Skin of body (tissue), 2 donors: ENCODE results near the gene MSGN1. TPM values are rescaled to one million over a fixed set of nuclear protein-coding genes. Genes with fewer than 3 reads are reported as not detected.
A peak's percentile ranks its signal among the peaks of the same experiment; 100 is the strongest.
"Not testable (repeated sequence)": the region's sequence is repeated elsewhere in the genome, so short reads cannot be mapped to it uniquely, and the experiment has no call there.

Source experiments
- DNase-seq: peaks from one replicate; lab custom pipeline; 2025; lab: John Stamatoyannopoulos, UW
- total RNA-seq: library from RNA; depleted of rRNA; stranded (reverse); fragments of >200 nt; gene quantifications from one replicate; pipeline ENCODE4 v1.2.3, GENCODE V29; 2014

The MSGN1 gene
- total RNA-seq, 1 donor from 2014 or later: not detected

GRCh38 chr2:17805166-17805565, 11.1 kb upstream of the MSGN1 start:
- DNase-seq: no peak

DNA sequence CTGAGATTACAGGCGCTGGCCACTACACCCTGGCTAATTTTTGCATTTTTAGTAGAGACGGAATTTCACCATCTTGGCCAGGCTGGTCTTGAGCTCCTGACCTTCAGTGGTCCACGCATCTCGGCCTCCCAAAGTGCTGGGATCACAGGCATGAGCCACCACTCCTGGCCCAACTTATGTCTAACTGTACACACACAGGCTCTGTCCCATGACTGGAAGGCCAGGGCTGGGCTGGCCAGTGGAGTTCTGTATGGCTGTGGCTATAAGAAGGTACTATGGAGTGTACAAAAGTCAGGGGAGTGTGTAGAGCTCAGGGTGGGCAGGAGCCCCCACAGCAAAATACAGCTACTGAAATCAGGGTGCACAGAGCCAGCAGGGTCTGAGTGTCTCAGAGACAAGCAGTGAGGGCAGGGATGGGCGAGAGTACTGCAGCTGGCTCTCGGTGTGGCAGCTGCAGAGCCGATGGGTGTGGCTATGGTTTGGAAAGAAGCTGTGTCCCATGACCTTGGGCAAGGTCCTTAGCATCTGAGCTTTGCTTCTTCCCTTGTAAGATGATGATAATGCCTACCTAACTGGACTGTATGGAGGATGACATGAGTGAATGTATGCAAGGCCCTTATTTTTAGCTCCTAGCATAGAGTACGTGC, 10.4 kb upstream of the MSGN1 start:
- no peak for DNase-seq

DNA sequence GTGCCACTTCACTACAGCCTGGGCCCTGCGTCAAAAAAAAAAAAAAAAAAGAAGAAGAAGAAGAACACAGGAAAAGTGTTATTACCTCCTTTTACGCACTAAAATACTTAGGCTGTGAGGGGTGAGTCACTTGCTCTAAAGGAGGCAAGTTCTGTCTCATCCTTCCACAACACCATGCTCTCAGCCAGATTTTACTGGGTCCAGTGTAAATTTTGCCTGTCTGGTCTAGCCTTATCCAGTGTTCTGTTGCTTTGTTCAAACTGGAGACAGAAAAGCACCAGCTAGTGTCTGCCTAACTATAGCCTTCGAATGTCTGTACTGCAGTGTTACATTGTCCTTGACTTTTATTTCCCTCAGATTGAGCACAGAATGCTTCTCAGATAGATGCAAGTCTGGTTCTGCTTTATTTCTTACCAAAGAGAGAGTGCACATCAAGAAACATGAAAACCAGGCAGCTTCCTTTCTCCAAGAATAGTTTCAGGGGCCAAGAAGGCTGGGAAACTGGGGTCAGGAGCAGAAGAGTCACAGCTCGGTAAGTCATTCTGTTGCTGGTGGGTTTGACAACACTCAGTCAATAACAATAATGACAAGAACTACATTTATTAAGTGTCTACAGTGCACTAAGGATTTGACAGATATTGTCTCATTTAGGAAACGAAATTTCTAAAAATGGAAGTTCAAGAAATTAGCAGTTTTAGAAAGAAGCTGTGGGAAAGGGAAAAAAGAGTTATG, 3.1 kb upstream of the MSGN1 start:
- no peak for DNase-seq

- DNase-seq: peak; percentile 54
These were observed 2.4 kb upstream of the MSGN1 start for GRCh38 chr2:17813742-17814473.

GRCh38 chr2:17814601-17815000, 1.7 kb upstream of the MSGN1 start:
- no peak for DNase-seq

DNA sequence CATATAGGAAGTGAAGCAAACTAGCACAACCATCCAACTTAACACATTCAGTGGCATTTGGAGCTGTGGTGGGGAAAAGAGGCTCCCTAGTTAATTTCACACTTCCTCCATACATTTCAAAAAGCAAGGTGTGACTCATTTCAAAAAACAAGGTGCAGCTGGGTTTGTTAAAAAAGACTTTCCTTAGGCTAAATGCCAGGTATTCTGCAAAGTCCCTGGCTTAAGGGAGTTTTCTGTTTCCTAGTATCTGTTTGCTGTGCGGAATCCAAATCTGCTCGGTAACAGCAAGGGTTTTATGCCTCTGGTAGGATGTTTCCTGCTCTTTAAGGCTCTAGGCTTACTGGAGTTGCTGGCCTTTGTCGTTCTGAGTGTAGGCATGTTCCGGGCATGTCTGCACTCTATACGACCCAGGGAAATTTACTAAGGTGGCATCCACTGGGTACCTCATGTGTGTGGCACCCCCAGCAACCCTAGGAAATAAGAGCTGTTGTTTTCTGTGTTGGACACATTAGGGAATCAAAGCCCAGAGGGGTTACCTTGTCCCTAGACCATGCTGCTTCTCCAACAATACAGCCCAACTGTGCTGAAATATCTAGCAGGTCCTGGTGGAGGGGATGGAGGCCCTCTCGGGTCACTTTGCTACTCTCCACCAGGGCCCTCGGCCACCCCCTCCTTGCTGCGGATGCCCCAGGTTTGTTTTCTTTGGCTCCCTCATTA, 634 bp upstream of the MSGN1 start:
- no peak for DNase-seq

DNA sequence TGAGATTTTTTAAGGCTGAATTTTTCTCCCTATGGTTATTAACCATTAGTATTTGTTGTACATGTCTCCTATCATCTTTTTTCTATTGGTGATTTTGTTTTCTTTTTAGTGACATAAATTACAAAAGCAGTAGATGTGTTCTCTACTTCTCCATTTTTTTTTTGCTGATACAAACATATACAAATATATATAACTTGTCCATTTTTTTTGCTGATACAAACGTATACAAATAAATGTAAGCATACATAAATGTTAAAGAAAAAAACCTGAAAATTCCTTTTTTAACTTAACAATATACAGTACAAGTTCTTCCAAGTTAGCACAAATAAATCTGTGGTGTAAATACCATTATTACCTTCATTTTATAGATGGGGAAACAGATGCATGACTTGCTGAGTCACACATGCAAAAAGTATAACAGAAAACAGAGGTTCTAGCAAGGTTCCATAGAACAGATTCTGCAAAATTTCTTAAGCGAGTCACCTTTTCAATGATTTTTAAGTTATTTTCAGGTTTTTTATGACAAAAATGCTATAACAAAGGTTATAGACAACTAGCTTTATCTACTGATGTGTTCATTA, 2.1 kb downstream of the MSGN1 start:
- no peak for DNase-seq

DNA sequence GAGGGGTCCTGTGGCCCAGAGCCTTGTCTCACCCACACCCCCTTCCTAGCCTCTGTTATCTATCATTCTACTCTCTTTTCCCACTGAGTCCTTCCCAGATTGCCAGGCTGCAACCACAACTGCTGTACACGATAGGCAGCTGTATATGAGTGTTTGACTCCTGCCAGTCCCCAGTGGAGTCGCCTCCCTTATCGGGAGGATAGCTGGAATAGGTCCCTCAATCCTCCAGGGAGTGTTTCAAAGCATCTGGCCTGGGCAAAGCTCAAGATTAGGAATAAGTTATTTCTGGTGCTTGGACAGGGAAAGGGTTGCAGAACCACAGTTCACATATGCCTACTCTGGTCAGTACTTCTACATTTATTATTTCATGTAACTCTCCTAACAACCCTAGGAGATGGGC, 4.8 kb downstream of the MSGN1 start:
- no peak for DNase-seq

GRCh38 chr2:17821535-17822444, 5.5 kb downstream of the MSGN1 start:
- DNase-seq: no peak

GRCh38 chr2:17822445-17823117, 6.3 kb downstream of the MSGN1 start:
- no peak for DNase-seq

DNA sequence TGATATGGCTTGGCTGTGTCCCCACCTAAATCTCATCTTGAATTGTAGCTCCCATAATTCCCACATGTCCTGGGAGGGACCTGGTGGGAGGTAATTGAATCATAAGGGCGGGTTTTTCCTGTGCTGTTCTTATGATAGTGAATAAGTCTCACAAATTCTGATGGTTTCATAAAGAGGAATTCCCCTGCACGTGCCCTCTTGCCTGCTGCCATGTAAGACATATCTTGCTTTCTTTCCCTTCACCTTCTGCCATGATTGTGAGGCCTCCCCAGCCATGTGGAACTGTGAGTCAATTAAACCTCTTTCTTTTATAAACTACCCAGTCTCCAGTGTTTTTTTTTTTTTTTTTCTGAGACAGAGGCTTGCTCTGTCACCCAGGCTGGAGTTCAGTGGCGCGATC, 7.4 kb downstream of the MSGN1 start:
- not testable (repeated sequence) for DNase-seq

- no peak for DNase-seq
These were observed 11.1 kb downstream of the MSGN1 start for GRCh38 chr2:17827316-17827715.

DNA sequence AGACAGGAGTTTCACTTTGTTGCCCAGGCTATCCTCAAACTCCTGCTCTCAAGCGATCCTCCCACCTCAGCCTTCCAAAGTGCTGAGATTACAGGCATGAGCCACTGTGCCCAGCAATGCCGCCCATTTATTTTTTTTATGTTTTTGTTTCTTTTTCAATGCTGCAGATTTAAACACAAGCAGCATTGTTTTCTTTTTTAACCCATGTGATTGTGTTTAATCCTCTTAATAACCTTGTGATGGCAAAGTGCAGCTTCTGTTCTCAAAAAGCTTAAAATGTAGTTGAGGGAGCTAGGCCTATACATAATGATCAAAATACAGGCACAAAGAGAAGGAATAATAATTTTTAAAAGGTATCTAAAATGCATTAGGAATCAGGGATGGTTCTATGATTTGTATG, 11.5 kb downstream of the MSGN1 start:
- no peak for DNase-seq

DNA sequence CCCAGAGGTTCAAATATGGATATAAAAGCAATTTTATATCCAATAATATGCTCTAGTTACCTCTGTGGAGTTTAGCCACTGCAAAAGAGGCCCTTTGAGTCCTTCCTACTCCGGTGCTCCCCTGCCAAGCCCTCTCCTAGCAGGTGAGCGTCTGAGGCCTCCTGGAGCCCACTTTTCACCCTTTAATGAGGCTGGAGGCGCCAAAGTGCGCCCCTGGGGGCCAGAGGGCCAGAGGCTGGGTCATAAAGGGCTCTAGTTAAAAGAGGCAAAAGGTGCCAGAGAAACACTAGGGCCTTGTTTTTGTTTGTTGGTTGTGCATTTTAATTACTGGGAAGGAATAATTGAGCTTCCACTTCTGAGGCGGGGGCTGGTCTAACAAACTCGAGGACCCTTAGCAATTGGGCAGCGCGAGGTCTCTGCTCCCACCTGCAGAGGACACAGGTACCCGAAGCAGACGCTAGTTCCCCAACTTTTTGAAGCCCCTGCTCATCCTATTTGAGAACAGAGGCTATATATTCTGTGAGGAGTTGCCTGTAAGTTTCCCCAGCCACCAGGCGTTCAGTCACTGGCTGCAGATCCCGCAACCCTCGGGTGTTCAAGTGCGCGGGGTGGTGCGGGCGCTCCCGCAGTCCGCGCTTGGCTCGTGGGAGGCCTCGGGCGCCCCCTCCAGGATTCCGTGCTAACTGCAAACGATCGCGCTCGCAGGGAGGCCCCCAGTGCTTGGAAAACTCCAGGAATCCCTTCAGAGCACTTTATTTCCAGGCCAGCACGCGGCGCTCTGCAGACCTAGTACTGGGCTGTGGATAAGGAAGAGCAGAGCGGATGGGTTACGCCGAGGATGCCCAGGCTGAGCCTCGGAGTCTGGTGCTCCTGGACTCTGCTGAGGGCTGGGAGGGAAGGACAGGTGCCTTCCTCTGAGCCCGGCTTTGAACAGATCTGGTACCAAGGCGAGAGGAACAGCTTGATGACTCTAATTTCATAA, 14.1 kb downstream of the MSGN1 start:
- peak; percentile 65 for DNase-seq

- DNase-seq: no peak
These were observed 19.3 kb downstream of the MSGN1 start for GRCh38 chr2:17835516-17835915.

DNA sequence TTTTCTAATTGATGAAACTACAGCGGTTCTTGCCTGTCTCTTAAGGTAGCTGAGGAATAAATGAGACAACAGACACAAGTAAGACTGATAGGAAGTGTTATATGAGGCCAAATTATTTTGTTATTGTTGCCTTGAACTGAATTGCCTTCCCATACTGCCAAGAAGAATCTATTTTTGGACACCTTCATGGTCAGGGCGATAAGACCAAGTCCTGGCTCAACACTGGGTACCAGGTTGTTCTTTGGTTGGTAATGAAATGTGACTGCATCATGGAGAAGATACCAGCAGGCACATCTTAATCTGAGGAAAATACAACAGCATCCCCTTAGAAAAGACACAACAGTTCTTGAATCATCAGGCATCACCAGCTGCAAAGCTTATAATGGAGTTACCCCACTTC, 23.7 kb downstream of the MSGN1 start:
- no peak for DNase-seq

GRCh38 chr2:17843457-17843856, 27.2 kb downstream of the MSGN1 start:
- no peak for DNase-seq

GRCh38 chr2:17845806-17846205, 29.5 kb downstream of the MSGN1 start:
- DNase-seq: no peak

DNA sequence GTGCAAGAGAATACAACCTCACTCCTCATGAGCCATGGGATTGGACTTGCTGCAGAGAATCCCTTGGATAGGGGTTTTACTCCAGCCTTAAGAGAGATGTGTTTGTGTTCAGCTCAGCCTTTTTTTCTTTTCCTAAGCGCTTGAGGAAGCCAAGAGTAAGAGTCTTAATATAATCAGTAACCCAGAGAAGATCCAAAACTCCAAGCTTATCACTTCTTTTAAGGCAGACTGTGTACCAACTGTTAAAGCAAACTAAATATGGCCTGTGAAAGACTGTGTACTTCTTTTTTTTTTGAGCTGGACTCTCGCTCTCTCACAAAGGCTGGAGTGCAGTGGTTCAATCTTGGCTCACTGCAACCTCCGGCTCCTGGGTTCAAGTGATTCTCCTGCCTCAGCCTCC, 30.4 kb downstream of the MSGN1 start:
- DNase-seq: no peak
